Measurements from ENCODE around the gene DCX.

Gene DCX

GRCh38 chrX:111411983-111412382 lies at the start of gene DCX:
Gene DCX (minus strand): TSS chrX:111412192. CDS start chrX:111410398, 1,794 bp downstream.
- DNase-seq: no peak

DNA sequence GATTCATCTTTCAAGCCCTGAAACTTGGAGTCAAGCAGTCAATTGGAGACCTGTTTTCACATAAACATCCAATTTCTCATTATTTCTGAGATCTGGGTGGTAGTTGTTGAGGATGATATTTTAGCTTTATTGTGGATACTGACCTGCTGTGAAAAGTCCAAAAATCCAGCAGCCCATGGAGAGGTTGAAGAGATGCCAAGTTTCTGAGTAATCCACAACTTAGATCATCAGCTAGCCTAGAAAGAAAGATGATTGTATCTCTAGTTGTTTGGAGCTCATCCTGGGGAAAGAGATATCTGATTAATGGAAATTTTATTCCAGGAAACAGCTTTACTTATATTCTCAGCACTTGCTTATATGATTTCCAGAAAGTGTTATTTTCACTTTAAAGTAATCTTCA lies 48.6 kb upstream of the DCX start:
- DNase-seq: no peak

DNA sequence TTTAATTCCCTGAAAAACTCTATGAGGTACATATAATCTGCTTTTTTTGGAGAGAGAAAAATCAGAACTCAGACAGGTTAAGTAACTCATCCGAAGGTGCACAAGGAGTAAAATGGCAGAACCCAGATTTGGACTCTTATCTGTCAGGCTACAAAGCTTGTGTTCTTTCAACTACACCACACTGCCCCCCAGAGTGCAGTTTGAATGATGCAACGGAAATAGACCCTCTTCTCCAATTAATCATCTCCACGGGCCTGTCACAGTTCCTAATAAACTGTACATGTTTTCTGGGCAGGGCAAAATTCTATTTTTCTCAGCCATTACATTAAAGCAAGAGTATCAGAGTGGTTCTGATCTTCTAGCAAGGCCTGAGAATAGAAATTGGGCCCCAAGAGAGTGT lies 35.3 kb upstream of the DCX start:
- DNase-seq: peak; percentile 2 to 60

GRCh38 chrX:111445485-111445884 lies 33.5 kb upstream of the DCX start:
- DNase-seq: peak; percentile 4 to 63

DNA sequence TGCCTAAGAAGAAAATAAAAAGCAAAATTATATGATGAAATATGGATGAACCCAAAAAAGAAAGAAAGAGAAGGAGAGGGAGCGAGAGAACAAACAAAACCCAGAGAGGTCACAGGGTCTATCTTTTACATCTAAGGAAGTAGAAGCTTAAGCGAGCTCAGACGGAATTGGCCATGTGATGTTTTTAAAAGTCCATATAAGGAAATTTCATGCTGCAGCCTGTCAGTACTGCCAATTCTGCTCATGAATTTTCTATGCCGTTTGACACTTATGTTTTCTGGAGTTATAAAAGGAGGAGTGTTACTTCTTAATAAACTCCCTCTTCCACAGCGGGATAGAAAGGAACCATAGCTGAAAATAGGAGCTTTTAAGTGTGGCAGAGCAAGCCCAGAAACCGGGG lies 32.9 kb upstream of the DCX start:
- no peak for DNase-seq

DNA sequence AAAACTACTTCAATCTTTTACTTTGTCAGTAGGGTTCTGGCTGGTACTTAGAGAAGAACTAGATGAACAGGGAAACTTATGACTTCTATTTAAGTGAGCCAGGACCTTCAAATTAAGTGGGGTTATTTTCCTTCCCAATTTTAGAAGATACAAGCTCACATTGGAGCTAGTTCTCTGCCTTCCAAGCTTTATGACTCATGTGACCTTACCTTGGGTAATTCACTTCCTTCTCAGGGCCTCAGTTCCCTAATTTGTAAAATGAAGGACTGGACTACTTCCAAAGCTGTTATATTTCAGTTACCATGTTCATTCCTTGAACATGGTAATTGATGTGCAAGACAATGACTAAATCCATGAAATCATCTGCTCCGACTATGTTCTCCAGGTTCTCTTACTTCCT lies 32.0 kb upstream of the DCX start:
- no peak for DNase-seq

DNA sequence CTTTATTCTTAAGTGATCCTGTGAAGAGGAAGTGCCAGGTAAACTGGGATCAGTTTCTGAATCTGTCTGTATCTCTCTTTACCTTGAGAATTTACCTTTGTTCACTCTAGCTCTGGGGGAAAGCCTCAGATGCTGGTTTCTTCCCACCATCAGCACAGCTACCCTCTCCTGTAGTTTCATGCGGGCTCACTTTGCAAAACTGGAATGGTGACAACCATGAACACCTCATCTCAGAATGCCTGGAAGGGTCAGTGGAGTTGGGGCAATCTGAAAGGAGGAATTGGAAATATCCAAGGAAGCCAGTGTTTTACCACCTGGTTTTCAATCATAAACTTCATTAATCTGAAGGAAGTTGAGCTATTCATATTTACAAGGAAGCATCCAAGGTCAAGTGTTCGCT lies 30.8 kb upstream of the DCX start:
- DNase-seq: no peak

DNA sequence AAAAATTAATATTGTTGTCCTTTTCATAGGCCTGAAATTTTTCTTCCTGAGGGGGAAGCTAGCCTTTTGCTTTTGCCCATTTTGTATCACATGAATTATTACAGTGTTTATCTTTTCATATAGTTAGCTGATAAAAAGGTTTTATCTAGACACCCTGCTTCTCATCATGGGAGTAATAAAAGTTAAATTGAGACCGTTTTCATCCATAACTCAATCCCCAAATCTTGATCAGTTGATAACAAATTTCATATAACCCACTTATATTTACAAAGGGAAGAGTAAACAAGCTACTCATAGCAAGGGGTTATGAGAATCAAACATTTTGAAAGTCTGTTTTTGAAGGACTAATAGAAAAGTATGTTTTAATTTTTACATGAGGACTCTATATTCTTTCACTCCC lies 23.5 kb upstream of the DCX start:
- DNase-seq: no peak

DNA sequence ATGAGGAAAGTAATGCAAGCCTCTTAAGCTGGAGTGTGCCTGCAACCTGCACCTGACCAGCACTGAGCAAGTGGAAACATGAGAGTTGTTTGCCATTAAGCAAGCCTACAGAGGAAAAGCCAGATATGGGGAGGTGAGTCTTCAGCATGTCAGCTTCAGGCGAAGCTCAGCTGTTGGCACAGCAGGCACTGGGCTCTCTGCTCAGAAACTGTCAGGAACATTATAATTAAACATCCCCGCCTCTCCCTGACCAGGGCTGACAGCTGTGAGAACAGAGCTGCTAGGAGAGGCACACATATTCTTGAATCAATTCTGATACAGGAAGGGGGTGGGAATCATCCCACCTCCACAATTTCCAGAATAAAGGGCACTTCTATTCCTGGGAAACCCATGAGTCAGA lies 19.0 kb upstream of the DCX start:
- no peak for DNase-seq

DNA sequence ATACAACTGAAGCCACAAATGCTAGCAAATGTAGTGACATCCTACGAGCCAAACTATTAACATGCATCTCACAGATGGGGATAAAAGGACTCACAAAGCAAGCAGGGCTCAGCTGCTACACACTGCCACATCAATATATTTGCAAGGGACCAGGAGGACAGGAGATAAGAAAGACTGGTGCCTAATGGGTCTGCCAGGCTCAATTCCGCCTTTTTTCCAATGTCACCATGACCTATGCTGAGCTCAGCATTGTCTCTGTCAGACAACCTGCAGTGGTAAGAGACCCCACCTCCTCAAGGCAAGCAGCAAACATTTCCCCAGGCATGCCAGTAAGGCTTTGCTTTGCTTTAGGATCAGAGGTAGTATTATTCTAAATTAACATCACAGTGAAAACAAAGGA lies 435 bp downstream of the DCX start:
- DNase-seq: no peak

DNA sequence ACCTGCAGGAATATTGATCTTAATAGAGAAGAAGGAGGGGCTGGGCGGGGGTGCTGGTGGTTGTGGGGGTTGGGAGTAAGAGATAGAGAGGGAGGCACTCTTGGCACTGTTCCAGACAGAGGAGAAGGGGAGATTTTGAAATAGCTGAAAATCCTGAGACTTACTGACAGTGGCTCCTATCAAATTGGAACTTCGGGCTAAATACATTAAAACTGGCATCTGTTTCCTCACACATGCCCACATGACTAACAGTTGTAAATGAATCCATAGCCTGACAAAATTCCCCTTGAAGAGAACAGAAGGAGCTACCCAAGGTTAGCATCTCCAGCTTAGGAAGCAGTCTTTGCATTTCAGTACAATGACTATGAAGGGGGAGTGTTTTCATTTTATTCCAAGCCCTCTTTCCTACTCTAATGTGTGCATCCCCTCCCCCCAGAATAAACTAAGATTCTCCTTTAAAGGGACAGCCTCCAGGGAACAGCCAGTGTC lies 1.4 kb downstream of the DCX start:
- DNase-seq: no peak

DNA sequence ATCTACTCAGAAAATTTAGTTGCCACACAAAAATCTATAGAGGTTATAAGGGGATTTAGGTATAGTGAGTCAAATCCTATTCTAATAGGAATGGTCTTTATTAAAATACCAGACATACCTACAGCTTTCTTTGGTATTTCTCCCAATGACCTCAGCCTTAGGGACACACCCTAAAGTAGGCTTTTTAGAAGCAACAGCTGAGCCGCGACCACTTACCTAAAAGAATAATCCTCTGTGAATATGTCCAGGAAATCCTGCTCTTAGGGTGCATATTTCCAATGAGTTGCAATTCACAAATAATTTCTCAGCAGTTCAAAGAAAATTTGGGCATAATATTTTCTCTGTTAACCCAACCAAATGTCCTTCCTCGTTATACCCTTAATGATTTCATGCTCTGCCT lies 2.7 kb downstream of the DCX start:
- no peak for DNase-seq

- DNase-seq: no peak
Measured at GRCh38 chrX:111407948-111408347, 4.0 kb downstream of the DCX start.

DNA sequence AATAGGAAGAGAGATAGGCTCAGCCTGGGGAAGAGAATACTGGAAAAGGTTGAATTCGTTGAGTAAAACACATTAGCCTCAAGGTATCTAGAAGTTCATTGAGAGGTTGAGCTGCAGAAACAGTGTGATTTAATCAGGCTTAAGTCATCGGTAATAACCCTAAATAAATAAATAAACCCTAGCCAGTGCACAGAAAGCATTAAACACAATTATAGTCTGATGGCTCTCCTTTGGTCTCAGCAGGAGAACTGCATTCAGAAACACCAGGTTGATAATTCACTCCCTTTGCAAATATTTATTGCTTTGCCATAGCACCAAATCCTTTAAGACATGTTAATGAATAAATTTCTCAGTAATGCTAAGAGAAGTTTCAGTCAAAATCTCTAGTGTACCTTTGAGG lies 9.6 kb downstream of the DCX start:
- no peak for DNase-seq

GRCh38 chrX:111395149-111395548 lies 16.8 kb downstream of the DCX start:
- DNase-seq: no peak

DNA sequence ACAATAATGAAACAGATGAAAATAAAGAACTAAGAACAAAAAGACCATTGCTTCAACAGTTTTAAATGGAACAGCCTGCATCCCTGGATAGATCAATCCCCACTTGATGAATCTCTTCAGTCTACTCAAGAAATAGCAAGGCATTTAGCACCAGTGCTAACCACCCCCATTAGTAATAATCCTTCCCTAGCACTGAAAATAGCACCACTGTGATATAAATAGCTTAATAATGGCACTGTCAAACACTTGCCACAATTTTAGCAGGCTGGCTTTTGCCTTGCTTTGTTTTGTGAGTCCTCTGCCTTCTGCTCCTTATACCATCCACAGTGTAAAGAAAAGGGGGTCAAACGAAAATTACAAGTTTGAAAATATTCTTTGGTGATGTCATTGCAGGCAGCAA lies 17.4 kb downstream of the DCX start:
- no peak for DNase-seq

DNA sequence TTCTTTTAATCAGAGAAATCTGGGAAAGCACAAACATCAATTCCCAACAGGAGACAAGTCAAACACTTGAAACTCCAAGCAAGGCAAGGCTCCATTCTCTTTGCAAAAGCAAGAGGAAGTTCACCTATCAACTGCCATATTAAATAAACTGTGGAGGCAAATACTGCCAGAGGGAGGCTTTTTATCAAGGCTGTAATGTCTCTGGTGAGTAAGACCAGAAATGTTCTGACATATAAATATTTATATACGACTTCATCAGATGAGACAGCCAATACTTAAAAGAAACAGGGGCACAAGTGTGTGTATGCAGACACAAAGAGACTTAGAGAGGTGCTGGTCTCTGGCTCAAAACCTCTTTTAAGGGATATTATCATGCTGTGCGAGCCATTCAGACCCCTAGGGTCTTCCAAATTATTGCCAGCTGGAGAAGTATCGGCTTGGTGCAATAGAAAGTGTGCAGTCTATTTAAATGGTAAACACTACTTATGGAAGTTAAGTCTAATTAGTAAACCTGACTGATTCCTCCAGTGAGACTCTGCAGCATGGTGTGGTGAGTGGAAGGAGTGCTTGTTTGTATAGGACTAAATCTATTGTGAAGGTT lies 24.4 kb downstream of the DCX start:
- no peak for DNase-seq

DNA sequence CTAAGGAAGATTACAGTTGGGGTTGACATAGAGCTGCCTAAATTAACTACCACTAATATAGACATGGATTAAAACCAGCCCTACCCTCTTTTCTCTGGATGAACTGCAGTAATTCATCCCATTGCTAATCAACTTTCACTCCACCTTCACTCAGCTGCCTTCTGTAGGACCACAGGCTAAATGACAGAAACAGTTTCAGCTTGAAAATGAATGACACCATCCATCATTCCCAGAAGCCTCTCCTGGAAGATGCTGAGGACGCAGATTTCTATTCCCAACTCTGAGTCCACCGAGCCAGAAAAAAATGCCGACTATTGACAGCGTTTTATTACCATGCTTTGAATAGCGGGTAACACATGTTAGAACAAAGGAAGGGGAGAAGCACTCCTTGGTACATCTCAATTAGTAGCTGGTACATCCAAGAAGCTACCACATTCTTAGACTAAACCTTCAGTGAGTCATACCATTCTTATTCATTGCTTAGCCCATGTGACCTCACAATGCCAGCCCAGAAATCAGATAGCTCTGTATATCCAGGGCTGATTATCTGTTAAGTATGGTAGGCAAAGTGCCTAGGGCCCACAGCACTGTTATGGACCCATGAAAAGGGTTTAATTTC lies 25.3 kb downstream of the DCX start:
- DNase-seq: no peak

DNA sequence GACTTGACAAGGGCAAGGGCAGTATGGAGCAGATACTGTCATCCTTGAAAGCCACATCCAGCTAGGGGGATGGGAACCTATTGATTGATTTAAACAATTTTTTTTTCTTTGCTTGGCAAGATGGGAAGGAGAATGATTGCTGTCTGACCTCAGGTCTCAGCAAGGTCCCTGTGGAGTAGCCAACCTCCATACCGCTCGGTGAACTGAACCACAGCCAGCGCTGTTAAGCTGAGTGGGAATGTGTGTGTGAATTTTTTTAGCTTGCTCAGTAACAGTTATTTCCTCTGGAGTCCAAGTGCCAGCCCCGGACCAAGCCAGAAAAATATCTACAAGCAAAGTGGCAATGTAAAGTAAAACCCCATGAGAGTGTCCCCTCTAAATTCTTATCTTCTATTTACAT lies 25.9 kb downstream of the DCX start:
- no peak for DNase-seq

- DNase-seq: no peak
Measured at GRCh38 chrX:111382277-111382676, 29.7 kb downstream of the DCX start.

DNA sequence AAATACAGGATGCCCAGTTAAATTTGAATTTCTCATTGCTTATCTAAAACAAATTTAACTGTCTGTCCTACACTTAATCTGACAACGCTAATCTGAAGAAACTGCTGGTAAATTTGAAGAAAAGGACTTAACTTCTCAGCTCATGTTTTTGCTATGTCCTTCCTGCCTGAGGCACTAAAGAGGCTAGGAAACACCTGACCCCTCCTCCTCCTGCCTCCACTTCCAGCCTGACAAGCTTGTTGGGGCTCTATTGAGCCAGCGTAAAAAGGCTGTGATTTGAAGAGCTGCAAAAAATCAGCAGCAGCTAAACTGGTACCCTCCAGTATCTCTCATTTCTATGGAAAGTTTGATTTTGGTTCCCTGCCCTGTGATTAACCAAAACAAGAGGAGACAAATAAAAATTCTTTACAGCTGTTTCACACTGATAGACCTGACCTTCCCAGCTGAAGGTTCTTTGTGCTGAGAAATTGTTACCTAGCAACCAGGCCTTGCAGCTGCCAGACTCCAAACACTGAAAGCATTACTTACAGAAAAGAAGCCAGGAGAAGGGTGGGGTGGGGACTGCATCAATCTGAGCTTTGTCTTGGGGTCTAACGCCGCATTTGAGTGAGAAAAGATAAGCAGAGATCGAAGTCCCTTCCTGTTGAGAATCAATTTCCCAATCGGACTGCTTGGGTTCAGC lies 35.0 kb downstream of the DCX start:
- peak in 1 of 2 experiments; percentile 1 for DNase-seq

GRCh38 chrX:111376486-111376885 lies 35.5 kb downstream of the DCX start:
- DNase-seq: no peak

DNA sequence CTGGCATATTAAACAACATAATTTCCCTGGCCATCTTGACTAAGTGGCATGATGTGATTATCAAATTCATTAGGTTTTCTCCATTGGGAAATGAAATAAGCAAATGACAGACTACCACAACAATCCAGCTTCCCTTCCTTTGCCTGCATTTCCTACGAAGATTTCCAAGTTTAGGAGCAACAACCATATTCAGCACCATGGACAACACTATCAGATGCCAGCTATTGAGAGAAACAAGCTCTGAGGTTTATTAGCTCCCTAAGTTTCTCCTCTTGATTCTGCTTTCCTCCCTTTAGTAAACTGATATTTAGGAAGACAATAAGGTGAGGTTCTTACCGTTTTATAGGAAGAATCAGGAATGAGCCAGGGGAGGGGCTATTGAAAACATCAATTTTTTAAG lies 36.2 kb downstream of the DCX start:
- DNase-seq: no peak

- no peak for DNase-seq
Measured at GRCh38 chrX:111372086-111372485, 39.9 kb downstream of the DCX start.
